Measurements from ENCODE around the gene BAZ2B. TPM values are rescaled to one million over a fixed set of nuclear protein-coding genes. Genes with fewer than 3 reads are reported as not detected.

BAZ2B gene
- polyA plus RNA-seq, 1 donor from 2014 or later: 150 TPM

DNA sequence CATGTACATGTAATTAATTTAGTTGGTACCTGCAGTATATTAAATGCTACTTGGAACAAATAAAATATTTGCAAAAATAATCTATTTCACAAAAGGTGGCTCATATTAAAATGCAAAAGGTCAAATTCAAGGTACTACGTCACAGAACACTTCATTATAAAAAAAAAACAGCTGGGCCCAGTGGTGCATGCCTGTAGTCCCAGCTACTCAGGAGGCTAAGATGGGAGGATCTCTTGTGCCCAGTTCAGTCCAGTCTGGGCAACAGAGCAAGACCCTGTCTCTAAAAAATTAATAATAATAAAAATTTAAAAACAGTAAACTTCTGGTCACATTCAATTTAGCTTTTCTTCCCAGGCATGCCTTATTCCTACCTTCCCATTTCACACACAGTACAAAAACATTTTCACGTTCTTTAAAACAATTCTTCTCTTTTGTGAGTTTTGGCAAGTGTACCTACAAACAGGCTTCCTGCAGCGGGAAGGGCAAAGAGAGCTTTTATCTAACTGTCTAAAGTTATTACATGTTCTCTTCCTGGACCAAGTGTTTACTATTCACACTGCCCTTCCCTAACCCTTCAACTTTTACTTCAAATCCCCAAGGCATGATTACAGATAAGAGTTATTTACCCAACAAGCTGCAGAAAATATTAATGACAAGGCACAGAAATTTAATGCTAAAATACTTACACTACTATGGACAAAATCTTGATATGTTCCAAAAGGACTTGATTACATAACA, 10.7 kb downstream of the BAZ2B start:
- Histone ChIP-seq H3K4me3 (ENCODE audit: low read length) (no peak overlapping the region), H4K20me1 (ENCODE audit: insufficient read depth) (no peaks in the 10 kb centered on the region), H2AFZ (ENCODE audit: low read depth, low read length) (no peak overlapping the region), H3K4me2 (ENCODE audit: low read length) (no peak overlapping the region), H3K79me2 (replicated peaks; ENCODE audit: insufficient read depth, low read length) (peaks cover 75% of the 10 kb centered on the region), H3K9ac (ENCODE audit: low read length) (no peak overlapping the region), H3K9me2 (ENCODE audit: insufficient read depth, low read length) (no peaks in the 10 kb centered on the region), H3K27me3 (ENCODE audit: insufficient read depth, low read depth, low read length) (no peaks in the 10 kb centered on the region), H3K27ac (ENCODE audit: low read length) (no peak overlapping the region), H3K36me3 (ENCODE audit: insufficient read depth, low read length) (no peaks in the 10 kb centered on the region), H3K9me3 (ENCODE audit: low read length) (no peaks in the 10 kb centered on the region), H3F3A (ENCODE audit: insufficient read depth, low read length, poor library complexity, severe bottlenecking) (peaks cover 4% of the 10 kb centered on the region)
- TF ChIP-seq SMC3 (conservative IDR thresholded peaks at IDR 0.05; ENCODE audit: poor library complexity) (no peak), RAD21 (conservative IDR thresholded peaks at IDR 0.05) (no peak), TAF1 (IDR thresholded peaks at IDR 0.05; ENCODE audit: low read depth) (no peak)
- TF ChIP-seq, protein P1, sequence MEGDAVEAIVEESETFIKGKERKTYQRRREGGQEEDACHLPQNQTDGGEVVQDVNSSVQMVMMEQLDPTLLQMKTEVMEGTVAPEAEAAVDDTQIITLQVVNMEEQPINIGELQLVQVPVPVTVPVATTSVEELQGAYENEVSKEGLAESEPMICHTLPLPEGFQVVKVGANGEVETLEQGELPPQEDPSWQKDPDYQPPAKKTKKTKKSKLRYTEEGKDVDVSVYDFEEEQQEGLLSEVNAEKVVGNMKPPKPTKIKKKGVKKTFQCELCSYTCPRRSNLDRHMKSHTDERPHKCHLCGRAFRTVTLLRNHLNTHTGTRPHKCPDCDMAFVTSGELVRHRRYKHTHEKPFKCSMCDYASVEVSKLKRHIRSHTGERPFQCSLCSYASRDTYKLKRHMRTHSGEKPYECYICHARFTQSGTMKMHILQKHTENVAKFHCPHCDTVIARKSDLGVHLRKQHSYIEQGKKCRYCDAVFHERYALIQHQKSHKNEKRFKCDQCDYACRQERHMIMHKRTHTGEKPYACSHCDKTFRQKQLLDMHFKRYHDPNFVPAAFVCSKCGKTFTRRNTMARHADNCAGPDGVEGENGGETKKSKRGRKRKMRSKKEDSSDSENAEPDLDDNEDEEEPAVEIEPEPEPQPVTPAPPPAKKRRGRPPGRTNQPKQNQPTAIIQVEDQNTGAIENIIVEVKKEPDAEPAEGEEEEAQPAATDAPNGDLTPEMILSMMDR (IDR thresholded peaks at IDR 0.05; ENCODE audit: poor library complexity, severe bottlenecking): no peak
- TF ChIP-seq, protein P2, sequence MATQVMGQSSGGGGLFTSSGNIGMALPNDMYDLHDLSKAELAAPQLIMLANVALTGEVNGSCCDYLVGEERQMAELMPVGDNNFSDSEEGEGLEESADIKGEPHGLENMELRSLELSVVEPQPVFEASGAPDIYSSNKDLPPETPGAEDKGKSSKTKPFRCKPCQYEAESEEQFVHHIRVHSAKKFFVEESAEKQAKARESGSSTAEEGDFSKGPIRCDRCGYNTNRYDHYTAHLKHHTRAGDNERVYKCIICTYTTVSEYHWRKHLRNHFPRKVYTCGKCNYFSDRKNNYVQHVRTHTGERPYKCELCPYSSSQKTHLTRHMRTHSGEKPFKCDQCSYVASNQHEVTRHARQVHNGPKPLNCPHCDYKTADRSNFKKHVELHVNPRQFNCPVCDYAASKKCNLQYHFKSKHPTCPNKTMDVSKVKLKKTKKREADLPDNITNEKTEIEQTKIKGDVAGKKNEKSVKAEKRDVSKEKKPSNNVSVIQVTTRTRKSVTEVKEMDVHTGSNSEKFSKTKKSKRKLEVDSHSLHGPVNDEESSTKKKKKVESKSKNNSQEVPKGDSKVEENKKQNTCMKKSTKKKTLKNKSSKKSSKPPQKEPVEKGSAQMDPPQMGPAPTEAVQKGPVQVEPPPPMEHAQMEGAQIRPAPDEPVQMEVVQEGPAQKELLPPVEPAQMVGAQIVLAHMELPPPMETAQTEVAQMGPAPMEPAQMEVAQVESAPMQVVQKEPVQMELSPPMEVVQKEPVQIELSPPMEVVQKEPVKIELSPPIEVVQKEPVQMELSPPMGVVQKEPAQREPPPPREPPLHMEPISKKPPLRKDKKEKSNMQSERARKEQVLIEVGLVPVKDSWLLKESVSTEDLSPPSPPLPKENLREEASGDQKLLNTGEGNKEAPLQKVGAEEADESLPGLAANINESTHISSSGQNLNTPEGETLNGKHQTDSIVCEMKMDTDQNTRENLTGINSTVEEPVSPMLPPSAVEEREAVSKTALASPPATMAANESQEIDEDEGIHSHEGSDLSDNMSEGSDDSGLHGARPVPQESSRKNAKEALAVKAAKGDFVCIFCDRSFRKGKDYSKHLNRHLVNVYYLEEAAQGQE (IDR thresholded peaks at IDR 0.05; ENCODE audit: borderline replicate concordance): no peak

DNA sequence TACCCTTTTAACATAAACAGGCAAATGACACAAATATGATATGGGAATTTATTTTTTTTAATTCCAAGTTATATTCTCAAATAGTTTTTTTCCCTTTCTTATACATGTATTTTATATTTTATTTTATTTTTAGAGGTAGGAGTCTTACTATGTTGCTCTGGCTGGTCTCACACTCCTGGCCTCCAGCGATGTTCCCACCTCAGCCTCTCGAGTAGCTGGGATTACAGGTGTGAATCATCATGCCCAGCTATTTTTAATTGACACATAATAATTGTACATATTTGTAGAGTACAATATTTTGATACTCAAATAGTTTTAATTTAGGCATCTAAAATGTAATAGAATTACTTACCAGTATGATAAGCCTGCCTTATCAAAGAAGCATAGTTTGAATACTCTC, 12.2 kb downstream of the BAZ2B start:
- peaks cover 79% of the 10 kb centered on the region for H3K79me2 ChIP-seq (replicated peaks; ENCODE audit: insufficient read depth, low read length)
- no peaks in the 10 kb centered on the region for H4K20me1 ChIP-seq (ENCODE audit: insufficient read depth)
- no peak overlapping the region for H3K4me3 ChIP-seq (ENCODE audit: low read length)
- H3K36me3 ChIP-seq (ENCODE audit: insufficient read depth, low read length): no peaks in the 10 kb centered on the region
- no peak overlapping the region for H3K9ac ChIP-seq (ENCODE audit: low read length)
- peaks cover 4% of the 10 kb centered on the region for H3F3A ChIP-seq (ENCODE audit: insufficient read depth, low read length, poor library complexity, severe bottlenecking)
- no peaks in the 10 kb centered on the region for H3K27me3 ChIP-seq (ENCODE audit: insufficient read depth, low read depth, low read length)
- TF ChIP-seq MXI1 (conservative IDR thresholded peaks at IDR 0.05; ENCODE audit: poor library complexity, severe bottlenecking) (no peak), TAF1 (IDR thresholded peaks at IDR 0.05; ENCODE audit: low read depth) (no peak), EP300 (conservative IDR thresholded peaks at IDR 0.05; ENCODE audit: poor library complexity, severe bottlenecking) (no peak), RAD21 (conservative IDR thresholded peaks at IDR 0.05) (no peak), POLR2AphosphoS5 (IDR thresholded peaks at IDR 0.05) (no peak), EZH2 (IDR thresholded peaks at IDR 0.05; ENCODE audit: borderline replicate concordance, insufficient read depth, low read length, poor library complexity, severe bottlenecking) (no peak), SMC3 (conservative IDR thresholded peaks at IDR 0.05; ENCODE audit: poor library complexity) (no peak)
- TF ChIP-seq, protein P1 (IDR thresholded peaks at IDR 0.05; ENCODE audit: poor library complexity, severe bottlenecking): no peak
- TF ChIP-seq, protein P2 (IDR thresholded peaks at IDR 0.05; ENCODE audit: borderline replicate concordance): no peak
- H3K9me2 ChIP-seq (ENCODE audit: insufficient read depth, low read length): no peaks in the 10 kb centered on the region
- H3K27ac ChIP-seq (ENCODE audit: low read length): no peak overlapping the region
- H3K4me2 ChIP-seq (ENCODE audit: low read length): no peak overlapping the region
- no peak overlapping the region for H2AFZ ChIP-seq (ENCODE audit: low read depth, low read length)
- H3K9me3 ChIP-seq (ENCODE audit: low read length): no peaks in the 10 kb centered on the region
